Measurements from ENCODE around the gene PDP2.

DNA sequence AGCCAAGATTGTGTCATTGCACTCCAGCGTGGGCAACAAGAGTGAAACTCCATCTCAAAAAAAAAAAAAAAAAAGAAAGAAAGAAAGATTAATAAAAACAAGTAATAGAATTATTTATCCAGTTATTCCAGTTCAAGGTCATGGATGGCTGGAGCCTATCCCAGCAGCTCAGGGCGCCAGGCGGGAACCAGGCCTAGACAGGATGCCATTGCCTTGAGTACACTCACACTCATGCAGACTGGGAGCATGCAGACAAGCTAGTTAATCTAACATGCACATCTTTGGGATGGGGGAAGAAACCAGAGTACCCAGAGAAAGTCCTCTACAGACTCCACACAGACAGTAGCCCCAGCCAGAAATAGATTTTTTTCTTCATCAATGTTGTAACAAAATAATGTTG, 17.9 kb downstream of the PDP2 start:
- TF ChIP-seq, protein P1, sequence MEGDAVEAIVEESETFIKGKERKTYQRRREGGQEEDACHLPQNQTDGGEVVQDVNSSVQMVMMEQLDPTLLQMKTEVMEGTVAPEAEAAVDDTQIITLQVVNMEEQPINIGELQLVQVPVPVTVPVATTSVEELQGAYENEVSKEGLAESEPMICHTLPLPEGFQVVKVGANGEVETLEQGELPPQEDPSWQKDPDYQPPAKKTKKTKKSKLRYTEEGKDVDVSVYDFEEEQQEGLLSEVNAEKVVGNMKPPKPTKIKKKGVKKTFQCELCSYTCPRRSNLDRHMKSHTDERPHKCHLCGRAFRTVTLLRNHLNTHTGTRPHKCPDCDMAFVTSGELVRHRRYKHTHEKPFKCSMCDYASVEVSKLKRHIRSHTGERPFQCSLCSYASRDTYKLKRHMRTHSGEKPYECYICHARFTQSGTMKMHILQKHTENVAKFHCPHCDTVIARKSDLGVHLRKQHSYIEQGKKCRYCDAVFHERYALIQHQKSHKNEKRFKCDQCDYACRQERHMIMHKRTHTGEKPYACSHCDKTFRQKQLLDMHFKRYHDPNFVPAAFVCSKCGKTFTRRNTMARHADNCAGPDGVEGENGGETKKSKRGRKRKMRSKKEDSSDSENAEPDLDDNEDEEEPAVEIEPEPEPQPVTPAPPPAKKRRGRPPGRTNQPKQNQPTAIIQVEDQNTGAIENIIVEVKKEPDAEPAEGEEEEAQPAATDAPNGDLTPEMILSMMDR (conservative IDR thresholded peaks at IDR 0.05; ENCODE audit: low read depth, low read length), result no peak
- TF ChIP-seq USF2 (IDR thresholded peaks at IDR 0.05; ENCODE audit: low read depth, low read length), result no peak
- no peak for TF ChIP-seq POLR2A (IDR thresholded peaks at IDR 0.05; ENCODE audit: low read depth, low read length)
